Activated CD4-positive, CD25-positive, alpha-beta regulatory T cell (primary cell): ENCODE data around the gene L3MBTL4.

Experiments
- DNase-seq, 4 experiments: peaks; one replicate each; lab custom pipeline; 2025; lab: John Stamatoyannopoulos, UW

L3MBTL4 gene

GRCh38 chr18:5961828-5962150 is 452.9 kb downstream of the L3MBTL4 start:
- DNase-seq: no peak

GRCh38 chr18:5961097-5961827 is 453.4 kb downstream of the L3MBTL4 start:
- no peak for DNase-seq

GRCh38 chr18:5958822-5959221 is 455.9 kb downstream of the L3MBTL4 start:
- DNase-seq: no peak

GRCh38 chr18:5955861-5956260 is 458.9 kb downstream of the L3MBTL4 start:
- no peak for DNase-seq

GRCh38 chr18:5951515-5952091 is 463.1 kb downstream of the L3MBTL4 start:
- DNase-seq: no peak

- no peak for DNase-seq
Observed at GRCh38 chr18:5948781-5949180, 465.9 kb downstream of the L3MBTL4 start.

GRCh38 chr18:5948237-5948636 is 466.5 kb downstream of the L3MBTL4 start:
- no peak for DNase-seq

GRCh38 chr18:5944448-5944847 is 470.3 kb downstream of the L3MBTL4 start:
- DNase-seq: no peak

GRCh38 chr18:5943514-5943913 is 471.2 kb downstream of the L3MBTL4 start:
- no peak for DNase-seq

- no peak for DNase-seq
Observed at GRCh38 chr18:5942591-5942990, 472.1 kb downstream of the L3MBTL4 start.

GRCh38 chr18:5941890-5942289 is 472.8 kb downstream of the L3MBTL4 start:
- DNase-seq: no peak

GRCh38 chr18:5939801-5940667 is 474.7 kb downstream of the L3MBTL4 start:
- no peak for DNase-seq

- no peak for DNase-seq
Observed at GRCh38 chr18:5937795-5938194, 476.9 kb downstream of the L3MBTL4 start.

- no peak for DNase-seq
Observed at GRCh38 chr18:5937121-5937520, 477.6 kb downstream of the L3MBTL4 start.

GRCh38 chr18:5930789-5931188 is 483.9 kb downstream of the L3MBTL4 start:
- DNase-seq: no peak

GRCh38 chr18:5918205-5918858 is 496.4 kb downstream of the L3MBTL4 start:
- no peak for DNase-seq

GRCh38 chr18:5914951-5915350 is 499.8 kb downstream of the L3MBTL4 start:
- DNase-seq: no peak

- DNase-seq: no peak
Observed at GRCh38 chr18:5914016-5914415, 500.7 kb downstream of the L3MBTL4 start.

GRCh38 chr18:5912566-5912965 is 502.1 kb downstream of the L3MBTL4 start:
- no peak for DNase-seq

GRCh38 chr18:5909125-5909524 is 505.6 kb downstream of the L3MBTL4 start:
- DNase-seq: no peak
